Superior temporal gyrus (tissue), 1 donor: Measurements from ENCODE around the gene CRYBG1.

Experiments
- DNase-seq: peaks from one replicate; pipeline ENCODE4 v3.0.0-alpha.2; 2016; ENCODE audit errors: extremely low spot score

The CRYBG1 gene

GRCh38 chr6:106419900-106420613, 59.5 kb downstream of the CRYBG1 start:
- DNase-seq = no peak

GRCh38 chr6:106421496-106421895, 61.0 kb downstream of the CRYBG1 start:
- DNase-seq = no peak

- no peak for DNase-seq
These were observed 62.0 kb downstream of the CRYBG1 start for GRCh38 chr6:106422534-106422933.

GRCh38 chr6:106425382-106425781, 64.9 kb downstream of the CRYBG1 start:
- no peak for DNase-seq

- DNase-seq = no peak
These were observed 65.9 kb downstream of the CRYBG1 start for GRCh38 chr6:106426250-106426970.

GRCh38 chr6:106430466-106430865, 69.9 kb downstream of the CRYBG1 start:
- no peak for DNase-seq

GRCh38 chr6:106431405-106431804, 70.9 kb downstream of the CRYBG1 start:
- no peak for DNase-seq

GRCh38 chr6:106431972-106432371, 71.5 kb downstream of the CRYBG1 start:
- DNase-seq = no peak

- no peak for DNase-seq
These were observed 74.0 kb downstream of the CRYBG1 start for GRCh38 chr6:106434530-106434929.

- DNase-seq = no peak
These were observed 78.9 kb downstream of the CRYBG1 start for GRCh38 chr6:106439459-106439858.

GRCh38 chr6:106440546-106440945, 80.0 kb downstream of the CRYBG1 start:
- no peak for DNase-seq

GRCh38 chr6:106442395-106442794, 81.9 kb downstream of the CRYBG1 start:
- no peak for DNase-seq

GRCh38 chr6:106444777-106445507, 84.4 kb downstream of the CRYBG1 start:
- DNase-seq = peak; percentile 84

GRCh38 chr6:106445508-106445878, 85.0 kb downstream of the CRYBG1 start:
- DNase-seq = no peak

- peak; percentile 57 for DNase-seq
These were observed 85.9 kb downstream of the CRYBG1 start for GRCh38 chr6:106446287-106446885.

- no peak for DNase-seq
These were observed 86.5 kb downstream of the CRYBG1 start for GRCh38 chr6:106446983-106447382.

GRCh38 chr6:106448000-106448426, 87.5 kb downstream of the CRYBG1 start:
- no peak for DNase-seq

GRCh38 chr6:106450653-106451052, 90.1 kb downstream of the CRYBG1 start:
- no peak for DNase-seq

GRCh38 chr6:106451439-106451838, 90.9 kb downstream of the CRYBG1 start:
- no peak for DNase-seq

- no peak for DNase-seq
These were observed 92.1 kb downstream of the CRYBG1 start for GRCh38 chr6:106452628-106453027.

GRCh38 chr6:106453756-106454367, 93.3 kb downstream of the CRYBG1 start:
- no peak for DNase-seq

- no peak for DNase-seq
These were observed 96.2 kb downstream of the CRYBG1 start for GRCh38 chr6:106456756-106457155.
